ENCODE data around the gene LYPD6B. TPM values are rescaled to one million over a fixed set of nuclear protein-coding genes. Genes with fewer than 3 reads are reported as not detected.

LYPD6B gene, protein sequence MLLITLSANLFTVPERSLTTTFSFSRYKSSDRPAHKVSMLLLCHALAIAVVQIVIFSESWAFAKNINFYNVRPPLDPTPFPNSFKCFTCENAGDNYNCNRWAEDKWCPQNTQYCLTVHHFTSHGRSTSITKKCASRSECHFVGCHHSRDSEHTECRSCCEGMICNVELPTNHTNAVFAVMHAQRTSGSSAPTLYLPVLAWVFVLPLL
- total RNA-seq = not detected in 2 replicates

DNA sequence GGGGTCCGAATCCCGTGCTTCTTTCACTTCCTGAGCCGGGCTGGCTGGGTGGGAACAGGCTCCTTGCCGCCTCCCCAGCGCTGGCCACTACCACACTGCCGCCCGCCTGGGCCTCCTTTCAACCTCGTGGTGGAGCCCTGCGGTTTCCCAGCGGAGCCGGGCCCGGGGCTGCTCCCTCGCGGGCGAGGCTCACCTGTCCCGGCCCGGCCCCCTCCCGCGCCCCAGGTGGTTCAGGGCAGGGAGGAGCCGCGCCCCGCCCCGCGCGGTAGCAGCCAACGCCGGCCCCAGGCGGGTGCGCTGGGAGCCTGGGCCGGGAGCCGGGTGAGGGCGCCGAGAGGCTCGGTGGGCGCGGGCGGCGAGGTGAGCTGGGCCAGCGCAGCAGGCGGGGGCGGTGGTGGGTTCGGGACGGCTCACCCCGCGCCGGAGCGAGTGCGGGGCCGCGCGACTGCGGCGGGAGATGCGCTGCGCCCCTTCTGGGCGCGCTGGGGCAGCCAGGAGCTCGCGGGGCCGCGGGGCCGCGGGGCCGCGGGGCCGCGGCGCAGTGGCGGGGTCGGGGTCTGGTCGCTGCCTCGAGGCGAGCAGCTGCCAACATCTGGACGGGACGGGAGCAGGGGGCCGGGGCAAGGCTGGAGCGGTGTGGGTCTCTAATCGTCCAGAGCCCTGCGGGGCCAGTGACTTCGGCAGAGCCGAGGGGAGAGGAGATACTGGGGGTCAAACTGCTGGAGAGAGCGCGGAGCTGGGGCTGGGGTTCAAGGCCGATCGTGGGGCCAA lies at the start of gene LYPD6B:
TSS of gene LYPD6B (plus strand) at position 258 of the 771 bp plus-strand sequence. CDS start 92,250 bp downstream, outside the sequence.
- DNase-seq (ENCODE audit: low spot score) = no peak
- H3K27ac Mint-ChIP-seq = no peak within 1 kb of the TSS
- no peaks in the 10 kb centered on the region for H3K9me3 Mint-ChIP-seq
- H3K4me1 Mint-ChIP-seq (ENCODE audit: low read depth) = no peaks in the 10 kb centered on the region
- H3K27me3 Mint-ChIP-seq (ENCODE audit: low read depth) = peaks cover 66% of the 10 kb centered on the region
- H3K36me3 Mint-ChIP-seq (ENCODE audit: low read depth) = no peaks in the 10 kb centered on the region
- no peak within 1 kb of the TSS for H3K4me3 Mint-ChIP-seq (ENCODE audit: low read depth)
- intact Hi-C loops (cut with micrococcal nuclease) = no loop called here

DNA sequence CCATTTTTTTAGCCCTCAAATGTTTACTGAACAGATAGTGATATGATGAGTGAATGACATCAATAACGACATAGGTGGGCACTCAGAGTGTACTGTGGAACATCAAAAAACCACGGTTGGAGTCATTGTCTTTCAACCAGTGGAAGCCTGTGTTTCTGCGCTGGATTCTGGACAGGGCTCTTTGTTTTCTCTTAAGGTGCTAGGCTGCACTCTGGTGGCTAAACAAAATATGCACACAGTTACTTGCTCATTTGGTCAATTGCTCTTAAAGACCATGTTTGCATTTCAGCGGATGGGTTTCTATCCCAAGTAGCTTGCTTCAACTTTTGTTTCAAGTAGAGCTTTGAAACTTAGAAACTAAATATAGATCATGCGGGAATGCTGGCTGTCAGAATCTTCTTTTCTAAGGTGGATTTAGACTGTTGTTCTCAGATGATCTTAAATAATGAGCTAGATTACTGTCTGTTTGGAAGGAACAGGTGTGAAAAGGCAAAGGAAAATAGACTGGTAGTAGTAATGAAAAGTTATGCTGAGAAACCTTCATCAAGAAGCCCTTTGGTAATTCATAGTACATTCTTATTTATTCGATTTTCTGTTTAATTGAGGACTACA lies 48.5 kb upstream of the LYPD6B start:
- Mint-ChIP-seq H3K27me3 (ENCODE audit: low read depth) (no peaks in the 10 kb centered on the region), H3K4me3 (ENCODE audit: low read depth) (no peak overlapping the region), H3K9me3 (no peaks in the 10 kb centered on the region), H3K4me1 (ENCODE audit: low read depth) (peaks cover 1% of the 10 kb centered on the region), H3K27ac (no peak overlapping the region), H3K36me3 (ENCODE audit: low read depth) (no peaks in the 10 kb centered on the region)
- DNase-seq (ENCODE audit: low spot score) = peak; percentile 26
- intact Hi-C loops (cut with micrococcal nuclease) = loop anchor here (1.0 to 10.0 kb wide), 4 partner anchors 345 to 1053 kb away; partner anchors contain the start of gene EPC2

DNA sequence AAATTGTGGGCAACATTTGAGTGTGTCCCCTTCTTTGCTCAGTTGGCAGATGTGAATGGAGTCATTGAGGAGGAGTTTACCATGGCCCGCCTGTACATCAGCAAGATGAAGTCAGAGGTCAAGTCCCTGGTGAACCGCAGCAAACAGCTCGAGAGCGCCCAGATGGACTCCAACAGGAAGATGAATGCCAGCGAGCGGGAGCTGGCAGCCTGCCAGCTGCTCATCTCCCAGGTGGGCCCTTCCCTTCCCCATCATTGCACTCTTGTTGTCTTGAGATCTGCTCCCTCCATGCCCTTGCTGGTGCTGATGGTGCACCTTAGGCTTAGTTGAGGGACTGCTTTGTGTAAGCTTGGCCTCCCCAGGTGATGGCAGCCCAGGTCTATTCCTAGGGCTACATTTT lies 47.5 kb upstream of the LYPD6B start:
- Mint-ChIP-seq H3K4me1 (ENCODE audit: low read depth) (peaks cover 1% of the 10 kb centered on the region), H3K27me3 (ENCODE audit: low read depth) (no peaks in the 10 kb centered on the region), H3K36me3 (ENCODE audit: low read depth) (no peaks in the 10 kb centered on the region), H3K4me3 (ENCODE audit: low read depth) (no peak overlapping the region), H3K27ac (no peak overlapping the region), H3K9me3 (no peaks in the 10 kb centered on the region)
- intact Hi-C loops (cut with micrococcal nuclease) = loop anchor here (1.0 to 10.0 kb wide), 4 partner anchors 346 to 1054 kb away; partner anchors contain the start of gene EPC2
- no peak for DNase-seq (ENCODE audit: low spot score)

DNA sequence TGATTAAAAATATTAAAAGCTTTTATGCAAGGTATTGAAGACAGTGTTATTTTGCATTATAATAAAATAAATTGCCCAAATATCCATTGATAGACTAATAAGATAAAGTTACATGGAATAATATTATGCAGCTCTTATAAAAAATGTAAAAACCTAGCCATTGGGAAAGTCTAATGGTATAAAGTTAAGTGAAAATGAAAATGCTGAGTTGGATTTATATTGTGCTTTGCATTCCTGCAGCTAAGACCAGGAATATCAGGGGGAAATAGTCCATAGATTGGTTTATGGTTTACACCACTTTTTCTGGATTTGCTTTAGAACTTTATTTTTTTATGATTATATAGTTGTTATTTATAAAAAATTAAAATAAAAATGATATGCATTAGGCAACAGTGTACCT lies 46.1 kb upstream of the LYPD6B start:
- H3K9me3 Mint-ChIP-seq = no peaks in the 10 kb centered on the region
- no peak overlapping the region for H3K27ac Mint-ChIP-seq
- intact Hi-C loops (cut with micrococcal nuclease) = loop anchor here (10.0 kb wide), 3 partner anchors 348 to 778 kb away; partner anchors contain the start of gene EPC2
- H3K27me3 Mint-ChIP-seq (ENCODE audit: low read depth) = no peaks in the 10 kb centered on the region
- DNase-seq (ENCODE audit: low spot score) = no peak
- H3K36me3 Mint-ChIP-seq (ENCODE audit: low read depth) = no peaks in the 10 kb centered on the region
- no peak overlapping the region for H3K4me3 Mint-ChIP-seq (ENCODE audit: low read depth)
- peaks cover 1% of the 10 kb centered on the region for H3K4me1 Mint-ChIP-seq (ENCODE audit: low read depth)

DNA sequence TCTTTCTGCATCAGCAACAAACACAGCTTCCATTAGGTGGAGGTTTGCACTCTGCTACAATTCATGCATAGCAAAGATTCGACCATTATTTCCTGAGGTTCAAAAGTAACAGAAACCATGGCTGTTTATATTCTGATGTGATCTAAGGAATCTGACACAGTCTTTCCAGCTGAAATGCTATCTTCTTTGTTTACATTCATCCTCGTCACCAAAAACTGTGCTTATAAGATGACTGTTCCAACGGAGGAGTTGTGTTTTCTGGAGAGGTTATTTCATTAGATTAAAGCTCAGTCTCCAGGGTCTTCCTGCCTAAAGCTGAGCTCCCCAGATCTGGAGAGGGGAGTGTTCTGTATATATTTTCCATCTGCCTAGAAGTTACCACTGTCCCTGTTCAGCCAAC lies 45.1 kb upstream of the LYPD6B start:
- Mint-ChIP-seq H3K27ac (no peak overlapping the region), H3K9me3 (no peaks in the 10 kb centered on the region), H3K27me3 (ENCODE audit: low read depth) (no peaks in the 10 kb centered on the region), H3K4me1 (ENCODE audit: low read depth) (peaks cover 1% of the 10 kb centered on the region), H3K36me3 (ENCODE audit: low read depth) (no peaks in the 10 kb centered on the region), H3K4me3 (ENCODE audit: low read depth) (no peak overlapping the region)
- intact Hi-C loops (cut with micrococcal nuclease) = loop anchor here (10.0 kb wide), 3 partner anchors 349 to 779 kb away; partner anchors contain the start of gene EPC2
- DNase-seq (ENCODE audit: low spot score) = no peak

- Mint-ChIP-seq H3K4me3 (ENCODE audit: low read depth) (no peak overlapping the region), H3K27me3 (ENCODE audit: low read depth) (no peaks in the 10 kb centered on the region), H3K9me3 (no peaks in the 10 kb centered on the region), H3K27ac (no peak overlapping the region), H3K4me1 (ENCODE audit: low read depth) (peaks cover 1% of the 10 kb centered on the region), H3K36me3 (ENCODE audit: low read depth) (no peaks in the 10 kb centered on the region)
- DNase-seq (ENCODE audit: low spot score) = no peak
- intact Hi-C loops (cut with micrococcal nuclease) = loop anchor here (10.0 kb wide), 3 partner anchors 350 to 780 kb away; partner anchors contain the start of gene EPC2
These were observed 44.2 kb upstream of the LYPD6B start for GRCh38 chr2:148994341-148994740.

GRCh38 chr2:148996805-148997204 lies 41.7 kb upstream of the LYPD6B start:
- Mint-ChIP-seq H3K4me1 (ENCODE audit: low read depth) (peaks cover 11% of the 10 kb centered on the region), H3K36me3 (ENCODE audit: low read depth) (peaks cover 3% of the 10 kb centered on the region)

DNA sequence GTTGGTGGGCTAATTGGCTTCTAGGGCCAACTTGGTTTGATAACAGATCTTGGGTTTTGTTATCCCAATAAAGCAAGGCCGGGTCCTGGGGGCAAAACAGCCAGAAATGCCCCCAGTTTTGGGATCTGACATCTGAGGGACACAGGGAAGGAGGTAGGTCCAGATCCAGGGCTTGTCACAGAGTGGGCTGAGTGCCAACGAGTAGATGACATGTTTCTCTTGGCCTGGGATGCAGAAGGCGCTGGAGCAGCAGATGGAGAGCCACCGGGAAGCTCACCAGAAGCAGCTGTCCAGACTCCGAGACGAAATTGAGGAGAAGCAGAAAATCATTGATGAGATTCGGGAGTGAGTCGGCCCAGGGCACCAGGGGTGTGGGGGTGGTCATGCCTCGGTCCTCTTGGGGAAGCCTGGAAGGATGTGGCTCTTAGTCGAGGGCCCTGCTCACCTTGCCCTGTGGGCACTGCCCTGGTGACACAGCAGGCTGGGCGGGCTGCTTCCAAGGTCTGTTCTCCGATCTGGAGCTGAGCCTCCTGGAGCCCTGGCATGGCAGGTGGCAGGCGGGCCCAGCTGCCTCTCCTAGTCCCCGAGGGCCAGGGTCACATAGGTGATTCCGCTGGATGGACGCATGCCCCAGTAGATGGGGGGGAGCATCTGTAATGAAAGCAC lies 40.2 kb upstream of the LYPD6B start:
- no peaks in the 10 kb centered on the region for H3K27me3 Mint-ChIP-seq (ENCODE audit: low read depth)
- no peak for DNase-seq (ENCODE audit: low spot score)
- no peak overlapping the region for H3K4me3 Mint-ChIP-seq (ENCODE audit: low read depth)
- no peaks in the 10 kb centered on the region for H3K9me3 Mint-ChIP-seq
- peaks cover 9% of the 10 kb centered on the region for H3K36me3 Mint-ChIP-seq (ENCODE audit: low read depth)
- no peak overlapping the region for H3K27ac Mint-ChIP-seq
- H3K4me1 Mint-ChIP-seq (ENCODE audit: low read depth) = peaks cover 11% of the 10 kb centered on the region
- intact Hi-C loops (cut with micrococcal nuclease) = loop anchor here (10.0 kb wide), 3 partner anchors 353 to 783 kb away; partner anchors contain the start of gene EPC2

More at GRCh38 chr2:148996805-148997204, 41.7 kb upstream of the LYPD6B start:
- intact Hi-C loops (cut with micrococcal nuclease) = loop anchor here (10.0 kb wide), 3 partner anchors 352 to 782 kb away; partner anchors contain the start of gene EPC2
- Mint-ChIP-seq H3K27ac (no peak overlapping the region), H3K27me3 (ENCODE audit: low read depth) (no peaks in the 10 kb centered on the region), H3K9me3 (no peaks in the 10 kb centered on the region), H3K4me3 (ENCODE audit: low read depth) (no peak overlapping the region)
- DNase-seq (ENCODE audit: low spot score) = no peak

DNA sequence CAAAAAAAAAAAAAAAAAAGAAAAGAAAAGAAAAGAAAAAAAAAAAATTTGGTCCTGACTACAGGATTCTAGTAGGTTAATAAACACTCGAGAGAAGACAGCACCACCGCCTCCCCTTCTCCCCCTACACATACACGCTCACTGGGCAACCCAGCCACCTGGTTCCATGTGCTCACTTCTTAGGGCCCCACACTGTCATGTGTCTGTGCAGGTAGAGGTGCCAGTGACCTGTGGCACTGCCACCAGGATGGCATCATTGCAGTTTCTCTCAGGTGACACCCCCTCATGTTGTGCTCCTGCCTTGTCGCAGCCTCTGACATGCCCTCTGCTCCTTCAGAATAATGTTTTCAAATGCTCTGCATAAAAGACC lies 39.7 kb upstream of the LYPD6B start:
- Mint-ChIP-seq H3K27ac (no peak overlapping the region), H3K9me3 (no peaks in the 10 kb centered on the region), H3K4me3 (ENCODE audit: low read depth) (no peak overlapping the region), H3K4me1 (ENCODE audit: low read depth) (peaks cover 11% of the 10 kb centered on the region), H3K36me3 (ENCODE audit: low read depth) (peaks cover 9% of the 10 kb centered on the region), H3K27me3 (ENCODE audit: low read depth) (no peaks in the 10 kb centered on the region)
- intact Hi-C loops (cut with micrococcal nuclease) = loop anchor here (10.0 kb wide), 3 partner anchors 354 to 784 kb away; partner anchors contain the start of gene EPC2
- DNase-seq (ENCODE audit: low spot score) = no peak

GRCh38 chr2:148999451-148999921 lies 39.0 kb upstream of the LYPD6B start:
- DNase-seq (ENCODE audit: low spot score) = no peak
- Mint-ChIP-seq H3K36me3 (ENCODE audit: low read depth) (peaks cover 9% of the 10 kb centered on the region), H3K4me3 (ENCODE audit: low read depth) (no peak overlapping the region), H3K4me1 (ENCODE audit: low read depth) (peaks cover 11% of the 10 kb centered on the region), H3K27ac (no peak overlapping the region), H3K9me3 (no peaks in the 10 kb centered on the region), H3K27me3 (ENCODE audit: low read depth) (no peaks in the 10 kb centered on the region)
- intact Hi-C loops (cut with micrococcal nuclease) = loop anchor here (10.0 kb wide), 3 partner anchors 355 to 785 kb away; partner anchors contain the start of gene EPC2

- Mint-ChIP-seq H3K27me3 (ENCODE audit: low read depth) (no peaks in the 10 kb centered on the region), H3K4me3 (ENCODE audit: low read depth) (no peak overlapping the region), H3K4me1 (ENCODE audit: low read depth) (peaks cover 11% of the 10 kb centered on the region), H3K27ac (no peak overlapping the region), H3K9me3 (no peaks in the 10 kb centered on the region), H3K36me3 (ENCODE audit: low read depth) (peaks cover 9% of the 10 kb centered on the region)
- intact Hi-C loops (cut with micrococcal nuclease) = loop anchor here (5.0 kb wide), 1 partner anchor 123 kb away; the partner anchor contains the start of gene KIF5C
- no peak for DNase-seq (ENCODE audit: low spot score)
These were observed 38.2 kb upstream of the LYPD6B start for GRCh38 chr2:149000158-149000938.

Measured in activated T-helper 2 cell treated with anti-CD3 and anti-CD28 coated beads, Interferon-gamma antibody, Interleukin-2, Interleukin-4, amounts not matched to agents 10 μg/mL and 5 μg/mL and 100 μg/mL, durations not matched to agents 14 hours and 24 hours and 36 hours (primary cell).